Upper lobe of left lung (tissue), 4 donors: ENCODE results near the gene SFXN1.

ENCODE experiments used
- EP300 ChIP-seq, 4 donors: sonication (generic); formaldehyde crosslinking; IDR thresholded peaks; one replicate each; pipeline ENCODE4 v1.5.1; 2017; ENCODE audit warnings: antibody characterized with exemption in 4 of 4, control low read depth in 2 of 4
- POLR2A ChIP-seq, 4 donors: fragments of 450-650 bp; IDR thresholded peaks; one replicate each; pipeline ENCODE4 v1.5.1; 2016 to 2017; ENCODE audit warnings: antibody characterized with exemption in 4 of 4, mild to moderate bottlenecking in 2 of 4
- TF ChIP-seq, protein P1 (sequence below), 6 experiments: fragments of 450-650 bp in 4 of 6; fragments of 200-600 bp in 2 of 6; sonication (generic) in 2 of 6; IDR thresholded peaks; one replicate each; pipeline ENCODE4 v1.5.1; 2016 to 2019; ENCODE audit warnings: antibody characterized with exemption in 6 of 6

DNA sequence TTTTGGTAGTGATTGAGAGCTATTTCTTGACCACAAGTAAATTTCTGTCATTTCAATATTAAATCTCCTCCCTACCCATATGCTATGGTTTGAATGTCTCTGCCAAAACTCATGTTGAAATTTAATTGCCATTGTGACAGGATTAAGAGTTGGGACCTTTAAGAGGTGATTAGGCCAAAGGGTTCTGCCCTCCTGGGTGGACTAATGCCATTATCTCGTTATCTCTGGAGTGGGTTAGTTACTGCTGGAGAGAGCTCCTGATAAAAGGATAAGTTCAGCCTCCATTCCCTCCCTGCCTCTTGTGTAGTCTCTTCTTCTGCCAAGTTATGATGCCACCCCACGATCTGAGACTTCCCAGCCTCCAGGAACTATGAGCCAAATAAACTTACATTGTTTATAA, 30.8 kb upstream of the SFXN1 start:
- TF ChIP-seq, protein P1, sequence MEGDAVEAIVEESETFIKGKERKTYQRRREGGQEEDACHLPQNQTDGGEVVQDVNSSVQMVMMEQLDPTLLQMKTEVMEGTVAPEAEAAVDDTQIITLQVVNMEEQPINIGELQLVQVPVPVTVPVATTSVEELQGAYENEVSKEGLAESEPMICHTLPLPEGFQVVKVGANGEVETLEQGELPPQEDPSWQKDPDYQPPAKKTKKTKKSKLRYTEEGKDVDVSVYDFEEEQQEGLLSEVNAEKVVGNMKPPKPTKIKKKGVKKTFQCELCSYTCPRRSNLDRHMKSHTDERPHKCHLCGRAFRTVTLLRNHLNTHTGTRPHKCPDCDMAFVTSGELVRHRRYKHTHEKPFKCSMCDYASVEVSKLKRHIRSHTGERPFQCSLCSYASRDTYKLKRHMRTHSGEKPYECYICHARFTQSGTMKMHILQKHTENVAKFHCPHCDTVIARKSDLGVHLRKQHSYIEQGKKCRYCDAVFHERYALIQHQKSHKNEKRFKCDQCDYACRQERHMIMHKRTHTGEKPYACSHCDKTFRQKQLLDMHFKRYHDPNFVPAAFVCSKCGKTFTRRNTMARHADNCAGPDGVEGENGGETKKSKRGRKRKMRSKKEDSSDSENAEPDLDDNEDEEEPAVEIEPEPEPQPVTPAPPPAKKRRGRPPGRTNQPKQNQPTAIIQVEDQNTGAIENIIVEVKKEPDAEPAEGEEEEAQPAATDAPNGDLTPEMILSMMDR (IDR thresholded peaks at IDR 0.05): no peak
- TF ChIP-seq POLR2A (IDR thresholded peaks at IDR 0.05): no peak
- TF ChIP-seq EP300 (IDR thresholded peaks at IDR 0.05): no peak
